ENCODE measurements around the gene BTBD3.

- no peak for TF ChIP-seq CTCF (conservative IDR thresholded peaks at IDR 0.05; ENCODE audit: low read length)
- TF ChIP-seq EZH2phosphoT487 (IDR thresholded peaks at IDR 0.05; ENCODE audit: borderline replicate concordance, low read depth, low read length) = no peak
These were observed 52.6 kb downstream of the BTBD3 start for GRCh38 chr20:11970243-11970836.

All from OCI-LY7 (cell line).